HFFc6 (cell line): ENCODE measurements around the gene ARHGAP10. TPM values are rescaled to one million over a fixed set of nuclear protein-coding genes. Genes with fewer than 3 reads are reported as not detected.

ENCODE experiments used
- DNase-seq: peaks from one replicate; pipeline ENCODE4 v3.0.0-alpha.2; 2018
- H3K27ac Mint-ChIP-seq: 2 replicates; pipeline ENCODE4 v1.8.0; 2020; ENCODE audit warnings: mild to moderate bottlenecking, mixed read lengths
- H3K27me3 Mint-ChIP-seq: 2 replicates; pipeline ENCODE4 v1.8.0; 2021; ENCODE audit warnings: mild to moderate bottlenecking, moderate library complexity, mixed read lengths; ENCODE audit not compliant: insufficient read depth
- H3K36me3 Mint-ChIP-seq: 2 replicates; pipeline ENCODE4 v1.8.0; 2021; ENCODE audit warnings: low read depth, mixed read lengths
- H3K4me1 Mint-ChIP-seq: 2 replicates; pipeline ENCODE4 v1.8.0; 2020; ENCODE audit warnings: low read depth, mixed read lengths
- H3K4me3 Mint-ChIP-seq: 2 replicates; pipeline ENCODE4 v1.8.0; 2020; ENCODE audit warnings: mild to moderate bottlenecking, moderate library complexity, mixed read lengths
- H3K9me3 Mint-ChIP-seq: 2 replicates; pipeline ENCODE4 v1.8.0; 2020; ENCODE audit warnings: mild to moderate bottlenecking, mixed read lengths
- CTCF ChIP-seq: fragments of 200-600 bp; sonication (generic); IDR thresholded peaks from 2 replicates; pipeline ENCODE4 v1.5.0; 2021; ENCODE audit warnings: antibody characterized with exemption, mild to moderate bottlenecking
- total RNA-seq, 6 experiments: library from RNA; stranded (reverse); fragmentation: NEBNext Ultra II Directional; extraction: Animal tissue kit (Norgen Biotek cat#: 25700); gene quantifications; 2 replicates in 1 of 6; 3 replicates in 5 of 6; pipeline ENCODE4 v1.2.3, GENCODE V29; 2021

Gene ARHGAP10
- total RNA-seq, 6 experiments from 2014 or later = 31.1 to 37.1 (median 32.3) TPM

GRCh38 chr4:147848634-147849033, 116.7 kb downstream of the ARHGAP10 start:
- no peak overlapping the region for H3K4me3 Mint-ChIP-seq
- DNase-seq = no peak

GRCh38 chr4:147851135-147851534, 119.2 kb downstream of the ARHGAP10 start:
- no peak for TF ChIP-seq CTCF
- Mint-ChIP-seq H3K27me3 (no peaks in the 10 kb centered on the region; the same call in 1 of the 2 replicates), H3K4me1 (peaks cover 50% of the 10 kb centered on the region), H3K27ac (no peak overlapping the region), H3K4me3 (no peak overlapping the region), H3K36me3 (peaks cover 31% of the 10 kb centered on the region), H3K9me3 (0 out of 2 replicates have a peak, but pooled peaks cover 4% of the 10 kb centered on the region)
- no peak for DNase-seq

More at GRCh38 chr4:147848634-147849033, 116.7 kb downstream of the ARHGAP10 start:
- peaks cover 25% of the 10 kb centered on the region for H3K36me3 Mint-ChIP-seq
- peaks cover 26% of the 10 kb centered on the region for H3K4me1 Mint-ChIP-seq
- no peak overlapping the region for H3K27ac Mint-ChIP-seq
- H3K27me3 Mint-ChIP-seq = no peaks in the 10 kb centered on the region; the same call in 1 of the 2 replicates
- 0 out of 2 replicates have a peak, but pooled peaks cover 4% of the 10 kb centered on the region for H3K9me3 Mint-ChIP-seq
- no peak for TF ChIP-seq CTCF

GRCh38 chr4:147853706-147854105, 121.8 kb downstream of the ARHGAP10 start:
- Mint-ChIP-seq H3K27ac (peak overlapping the region; percentile 88), H3K4me1 (peaks cover 36% of the 10 kb centered on the region), H3K36me3 (peaks cover 39% of the 10 kb centered on the region), H3K27me3 (no peaks in the 10 kb centered on the region; the same call in 1 of the 2 replicates), H3K9me3 (0 out of 2 replicates have a peak, but pooled peaks cover 4% of the 10 kb centered on the region), H3K4me3 (peak overlapping the region; percentile 63)
- peak; percentile 72 for DNase-seq
- no peak for TF ChIP-seq CTCF

- Mint-ChIP-seq H3K27ac (peak overlapping the region; percentile 88), H3K4me1 (peaks cover 32% of the 10 kb centered on the region), H3K36me3 (peaks cover 43% of the 10 kb centered on the region), H3K4me3 (peak overlapping the region; percentile 63), H3K27me3 (peaks cover 1% of the 10 kb centered on the region; the same call in 1 of the 2 replicates), H3K9me3 (0 out of 2 replicates have a peak, but pooled peaks cover 4% of the 10 kb centered on the region)
- no peak for TF ChIP-seq CTCF
- DNase-seq = peak; percentile 17
These were observed 122.3 kb downstream of the ARHGAP10 start for GRCh38 chr4:147854154-147854553.

GRCh38 chr4:147855571-147856009, 123.7 kb downstream of the ARHGAP10 start:
- no peaks in the 10 kb centered on the region for H3K9me3 Mint-ChIP-seq
- H3K36me3 Mint-ChIP-seq = peaks cover 31% of the 10 kb centered on the region
- TF ChIP-seq CTCF = no peak
- peaks cover 1% of the 10 kb centered on the region; the same call in 1 of the 2 replicates for H3K27me3 Mint-ChIP-seq
- no peak overlapping the region; the same call in 1 of the 2 replicates for H3K27ac Mint-ChIP-seq
- DNase-seq = no peak
- peaks cover 32% of the 10 kb centered on the region for H3K4me1 Mint-ChIP-seq
- H3K4me3 Mint-ChIP-seq = no peak overlapping the region
